Measurements from ENCODE around the gene SF3B5. TPM values are rescaled to one million over a fixed set of nuclear protein-coding genes. Genes with fewer than 3 reads are reported as not detected.
A peak's percentile ranks its signal among the peaks of the same experiment; 100 is the strongest.

The SF3B5 gene
- polyA plus RNA-seq, 3 donors, result 271 to 445 (median 355) TPM

DNA sequence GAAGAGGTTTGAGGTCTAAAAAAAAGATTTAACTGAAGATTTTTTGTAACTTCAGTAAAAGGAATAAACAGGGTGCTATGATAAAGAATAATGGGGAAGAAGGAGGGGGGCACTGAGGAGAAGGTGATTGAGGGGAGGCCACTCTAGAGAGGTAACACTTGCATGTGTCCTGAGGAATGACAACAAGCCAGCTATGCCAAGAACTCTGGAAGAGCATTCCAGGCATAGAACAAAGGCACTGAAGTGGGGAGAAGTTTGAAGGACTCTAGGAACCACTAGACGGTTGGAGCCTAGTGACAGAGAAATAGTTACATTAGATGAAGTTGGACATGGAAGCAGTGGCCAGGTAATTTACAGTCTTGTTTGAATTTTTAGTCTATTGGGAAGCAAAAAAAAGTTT, 10.8 kb upstream of the SF3B5 start:
- Histone ChIP-seq H3K4me2 (replicated peaks; ENCODE audit: extremely low read depth, low read length, poor library complexity, severe bottlenecking) (no peak overlapping the region), H3K79me2 (ENCODE audit: insufficient read depth, low read length) (no peaks in the 10 kb centered on the region), H4K20me1 (ENCODE audit: insufficient read depth, low read length) (no peaks in the 10 kb centered on the region), H3K27me3 (ENCODE audit: control insufficient read depth in 2 of 2, insufficient read depth in 2 of 2, low read length in 2 of 2) (no peaks in the 10 kb centered on the region), H3K4me1 (ENCODE audit: control insufficient read depth in 1 of 2, insufficient read depth in 2 of 2, low read length in 2 of 2) (no peaks in the 10 kb centered on the region), H3K27ac (ENCODE audit: low read depth in 1 of 2, low read length in 2 of 2) (no peak overlapping the region), H2AFZ (ENCODE audit: insufficient read depth, low read depth, low read length, poor library complexity, severe bottlenecking) (no peak overlapping the region), H3K9ac (ENCODE audit: insufficient read depth, low read length, poor library complexity, severe bottlenecking) (no peak overlapping the region), H3K4me3 (replicated peaks in 1 of 3; ENCODE audit: low read depth in 2 of 3, low read length in 3 of 3) (no peak overlapping the region), H3K36me3 (replicated peaks in 1 of 2; ENCODE audit: control insufficient read depth in 1 of 2, insufficient read depth in 2 of 2, low read length in 2 of 2) (no peaks in the 10 kb centered on the region), H3K9me3 (replicated peaks in 1 of 2; ENCODE audit: control insufficient read depth in 1 of 2, insufficient read depth in 1 of 2, low read length in 2 of 2) (no peaks in the 10 kb centered on the region)
- Mint-ChIP-seq H3K9me3 (no peaks in the 10 kb centered on the region), H3K27me3 (ENCODE audit: low read depth in 3 of 3) (peaks cover 0 to 2% (median 0%) of the 10 kb centered on the region in 3 donors), H3K4me3 (no peak overlapping the region), H3K36me3 (no peaks in the 10 kb centered on the region), H3K27ac (peak overlapping the region in 1 of 7 donors; percentile 68), H3K4me1 (peaks cover 3% of the 10 kb centered on the region)
- 100% methylated on average over 1 of the region's 1 CpG for WGBS (ENCODE audit: insufficient coverage)
- no peak for DNase-seq
- TF ChIP-seq, protein P1, sequence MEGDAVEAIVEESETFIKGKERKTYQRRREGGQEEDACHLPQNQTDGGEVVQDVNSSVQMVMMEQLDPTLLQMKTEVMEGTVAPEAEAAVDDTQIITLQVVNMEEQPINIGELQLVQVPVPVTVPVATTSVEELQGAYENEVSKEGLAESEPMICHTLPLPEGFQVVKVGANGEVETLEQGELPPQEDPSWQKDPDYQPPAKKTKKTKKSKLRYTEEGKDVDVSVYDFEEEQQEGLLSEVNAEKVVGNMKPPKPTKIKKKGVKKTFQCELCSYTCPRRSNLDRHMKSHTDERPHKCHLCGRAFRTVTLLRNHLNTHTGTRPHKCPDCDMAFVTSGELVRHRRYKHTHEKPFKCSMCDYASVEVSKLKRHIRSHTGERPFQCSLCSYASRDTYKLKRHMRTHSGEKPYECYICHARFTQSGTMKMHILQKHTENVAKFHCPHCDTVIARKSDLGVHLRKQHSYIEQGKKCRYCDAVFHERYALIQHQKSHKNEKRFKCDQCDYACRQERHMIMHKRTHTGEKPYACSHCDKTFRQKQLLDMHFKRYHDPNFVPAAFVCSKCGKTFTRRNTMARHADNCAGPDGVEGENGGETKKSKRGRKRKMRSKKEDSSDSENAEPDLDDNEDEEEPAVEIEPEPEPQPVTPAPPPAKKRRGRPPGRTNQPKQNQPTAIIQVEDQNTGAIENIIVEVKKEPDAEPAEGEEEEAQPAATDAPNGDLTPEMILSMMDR (IDR thresholded peaks at IDR 0.05), result no peak
- intact Hi-C loops (cut with micrococcal nuclease), result loop anchor here in 1 of 2 donors (5.0 to 10.0 kb wide), 2 partner anchors 111 to 379 kb away; no protein-coding TSS in a partner anchor

DNA sequence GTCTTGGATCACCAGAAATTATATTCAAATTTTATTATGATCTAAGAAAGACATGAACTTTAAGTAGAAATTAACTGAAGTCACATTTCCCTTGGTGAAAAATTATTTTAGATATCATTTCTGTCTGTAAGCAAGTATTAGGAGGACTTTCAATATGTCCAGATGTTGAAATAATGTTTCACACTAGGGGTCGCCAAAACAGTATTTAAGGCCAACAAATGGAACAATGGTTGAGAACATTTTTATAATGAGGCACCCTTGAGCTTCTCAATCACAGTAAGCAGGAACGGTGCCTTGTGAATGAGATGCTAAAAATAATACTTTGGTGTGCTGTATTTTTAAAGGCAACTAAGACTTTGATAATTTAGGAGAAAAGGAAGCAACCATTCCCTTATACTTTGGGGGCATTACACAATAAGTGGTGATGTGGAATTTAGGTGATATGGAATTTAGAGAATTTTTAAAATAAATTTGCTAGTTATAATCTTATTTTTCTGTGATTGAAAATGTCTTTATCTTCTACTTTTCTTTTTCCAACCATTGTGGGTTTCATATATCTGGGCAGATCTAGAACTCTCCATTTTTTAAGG, 9.6 kb upstream of the SF3B5 start:
- no peaks in the 10 kb centered on the region for H3K36me3 Mint-ChIP-seq
- no peak overlapping the region for H3K9ac ChIP-seq (ENCODE audit: insufficient read depth, low read length, poor library complexity, severe bottlenecking)
- H3K36me3 ChIP-seq (replicated peaks in 1 of 2; ENCODE audit: control insufficient read depth in 1 of 2, insufficient read depth in 2 of 2, low read length in 2 of 2), result no peaks in the 10 kb centered on the region
- no peaks in the 10 kb centered on the region for H3K4me1 ChIP-seq (ENCODE audit: control insufficient read depth in 1 of 2, insufficient read depth in 2 of 2, low read length in 2 of 2)
- H4K20me1 ChIP-seq (ENCODE audit: insufficient read depth, low read length), result no peaks in the 10 kb centered on the region
- WGBS (ENCODE audit: insufficient coverage), result no CpG with 5 or more reads among the region's 2 CpGs
- H3K4me1 Mint-ChIP-seq, result peaks cover 3% of the 10 kb centered on the region
- no peak overlapping the region for H3K4me3 Mint-ChIP-seq
- no peak overlapping the region for H3K27ac Mint-ChIP-seq
- DNase-seq, result peak; percentile 65 to 77 (median 71)
- no peaks in the 10 kb centered on the region for H3K79me2 ChIP-seq (ENCODE audit: insufficient read depth, low read length)
- H3K27me3 Mint-ChIP-seq (ENCODE audit: low read depth in 3 of 3), result peaks cover 0 to 2% (median 0%) of the 10 kb centered on the region in 3 donors
- no peaks in the 10 kb centered on the region for H3K9me3 ChIP-seq (replicated peaks in 1 of 2; ENCODE audit: control insufficient read depth in 1 of 2, insufficient read depth in 1 of 2, low read length in 2 of 2)
- intact Hi-C loops (cut with micrococcal nuclease), result loop anchor here in 1 of 2 donors (5.0 to 10.0 kb wide), 2 partner anchors 112 to 380 kb away; no protein-coding TSS in a partner anchor
- no peak overlapping the region for H3K4me3 ChIP-seq (replicated peaks in 1 of 3; ENCODE audit: low read depth in 2 of 3, low read length in 3 of 3)
- H2AFZ ChIP-seq (ENCODE audit: insufficient read depth, low read depth, low read length, poor library complexity, severe bottlenecking), result no peak overlapping the region
- no peak overlapping the region for H3K27ac ChIP-seq (ENCODE audit: low read depth in 1 of 2, low read length in 2 of 2)
- H3K9me3 Mint-ChIP-seq, result no peaks in the 10 kb centered on the region
- H3K27me3 ChIP-seq (ENCODE audit: control insufficient read depth in 2 of 2, insufficient read depth in 2 of 2, low read length in 2 of 2), result no peaks in the 10 kb centered on the region
- TF ChIP-seq, protein P1 (IDR thresholded peaks at IDR 0.05), result peak; percentile 72
- H3K4me2 ChIP-seq (replicated peaks; ENCODE audit: extremely low read depth, low read length, poor library complexity, severe bottlenecking), result no peak overlapping the region

Data from CD14-positive monocyte (primary cell).